GM23338 (cell line): ENCODE measurements around the gene SEC63. TPM values are rescaled to one million over a fixed set of nuclear protein-coding genes. Genes with fewer than 3 reads are reported as not detected.

Experiments used
- polyA plus RNA-seq: library from polyadenylated mRNA; unstranded; fragments of >200 nt; fragmentation: Nextera tagmentation; extraction: Ambion mirVana; gene quantifications from 2 replicates; pipeline ENCODE4 v1.2.1, GENCODE V29; 2016
- small RNA-seq: library from RNA; depleted of rRNA; stranded (forward); fragments of <200 nt; gene quantifications from one replicate; pipeline ENCODE3, GENCODE V24; 2014; ENCODE audit warnings: low replicate concordance
- total RNA-seq: library from RNA; depleted of rRNA; stranded (reverse); fragments of >200 nt; shearing (Covaris generic); gene quantifications from 2 replicates; pipeline ENCODE4 v1.2.3, GENCODE V29; 2014; rRNA removed

SEC63 gene
- total and polyA plus RNA-seq, 2 experiments from 2014 or later: 48.2 to 124 TPM

Small RNA genes within 50 kb of the gene (small RNA-seq; reads per million reads assigned to genes)
- gene MTHFD2P3 (not detected), gene RF00045 (not detected), gene RNU6-437P (not detected)

Other genes with a start within 250 kb of the SEC63 start
- not detected in 2 replicates for gene SCML4, start 133.9 kb downstream of the SEC63 start, total RNA-seq
- not detected in 2 replicates for gene SCML4, start 133.9 kb downstream of the SEC63 start, polyA plus RNA-seq
- 28.1 and 47.7 TPM in 2 replicates for gene OSTM1, start 116.5 kb upstream of the SEC63 start, total RNA-seq
- gene OSTM1, start 116.5 kb upstream of the SEC63 start, polyA plus RNA-seq: 17.4 TPM in 2 replicates
- gene NR2E1, start 207.8 kb upstream of the SEC63 start, total RNA-seq: not detected in 2 replicates
- gene NR2E1, start 207.8 kb upstream of the SEC63 start, polyA plus RNA-seq: not detected in 2 replicates